ENCODE measurements around the gene FAM193B.

FAM193B gene

DNA sequence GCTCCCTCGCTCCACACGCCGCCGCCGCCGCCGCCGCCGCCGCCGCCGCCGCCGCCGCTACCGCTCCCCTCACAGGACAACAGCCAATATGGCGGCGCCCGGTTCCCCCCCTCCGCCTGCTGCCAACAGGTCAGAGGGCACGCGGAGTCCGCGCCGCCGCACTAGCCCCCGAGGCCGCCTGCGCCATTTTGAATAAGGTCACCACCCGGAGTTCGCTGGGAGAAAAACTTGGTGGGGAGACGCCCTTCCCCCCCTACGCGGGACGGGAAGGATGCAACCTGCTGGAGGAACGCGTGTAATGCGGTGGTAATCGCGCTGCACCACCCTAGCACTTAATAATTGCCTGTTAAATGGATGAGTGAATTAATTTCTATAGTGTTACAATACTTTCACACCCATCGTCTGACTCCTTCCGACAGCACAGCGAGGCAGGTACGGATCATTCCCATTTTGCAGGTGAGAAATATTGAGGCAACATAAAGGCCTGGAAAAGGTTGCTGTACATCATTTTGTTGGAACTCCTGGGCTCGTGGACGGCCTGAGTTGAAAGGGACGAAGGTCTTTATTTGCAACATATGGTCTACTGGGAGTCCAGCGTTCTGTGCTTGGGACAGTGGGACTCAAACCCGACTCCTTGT lies at the start of gene FAM193B:
FAM193B (minus strand) TSS at position 90 of the 638 bp plus-strand sequence. CDS start 105 bp downstream, outside the sequence.
- peak; percentile 95 for DNase-seq

DNA sequence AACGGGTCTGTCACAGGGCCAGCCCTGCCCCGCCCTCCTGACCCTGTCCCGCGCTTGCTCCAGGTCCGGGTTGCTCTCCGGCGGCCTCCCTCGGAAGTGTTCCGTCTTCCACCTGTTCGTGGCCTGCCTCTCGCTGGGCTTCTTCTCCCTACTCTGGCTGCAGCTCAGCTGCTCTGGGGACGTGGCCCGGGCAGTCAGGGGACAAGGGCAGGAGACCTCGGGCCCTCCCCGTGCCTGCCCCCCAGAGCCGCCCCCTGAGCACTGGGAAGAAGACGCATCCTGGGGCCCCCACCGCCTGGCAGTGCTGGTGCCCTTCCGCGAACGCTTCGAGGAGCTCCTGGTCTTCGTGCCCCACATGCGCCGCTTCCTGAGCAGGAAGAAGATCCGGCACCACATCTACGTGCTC lies 49.8 kb upstream of the FAM193B start:
- DNase-seq: no peak

DNA sequence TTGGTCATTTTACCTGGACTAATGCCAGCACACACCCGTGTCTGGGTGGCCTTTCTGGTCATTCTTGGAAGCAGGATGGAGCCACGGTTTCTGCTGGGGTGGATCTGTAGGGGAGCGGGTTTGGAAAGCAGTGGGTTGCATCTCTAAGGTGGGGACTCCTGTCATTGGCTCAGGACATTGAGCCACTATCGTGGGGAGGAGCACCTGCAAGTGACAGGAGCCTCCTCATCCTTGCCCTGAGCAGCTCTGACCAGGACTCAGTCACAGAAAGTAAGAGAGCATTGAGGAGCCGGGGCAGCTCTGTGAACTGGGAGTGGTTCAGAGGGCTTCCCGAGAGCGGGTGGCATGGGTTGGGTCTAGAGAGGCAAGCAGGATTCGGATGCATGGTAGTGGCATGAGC lies 49.3 kb upstream of the FAM193B start:
- DNase-seq: no peak

DNA sequence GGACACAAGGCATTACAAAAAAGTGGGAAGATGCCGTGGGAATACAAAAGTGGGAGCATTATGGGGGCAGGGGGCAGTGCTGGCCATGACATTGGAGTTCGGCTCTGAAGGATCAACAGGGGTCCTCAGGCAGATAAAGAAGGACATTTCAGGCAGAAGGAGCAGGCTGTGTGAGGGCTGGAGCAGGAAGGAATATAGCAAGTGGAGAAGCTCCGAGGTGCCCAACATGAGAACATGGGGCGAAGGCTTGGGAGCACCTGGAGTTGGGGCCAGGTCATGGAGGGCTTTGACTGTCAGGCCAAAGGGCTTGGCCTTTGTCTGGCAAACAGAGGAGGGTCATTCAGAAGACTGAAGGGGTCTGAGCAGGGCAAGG lies 48.1 kb upstream of the FAM193B start:
- no peak for DNase-seq

DNA sequence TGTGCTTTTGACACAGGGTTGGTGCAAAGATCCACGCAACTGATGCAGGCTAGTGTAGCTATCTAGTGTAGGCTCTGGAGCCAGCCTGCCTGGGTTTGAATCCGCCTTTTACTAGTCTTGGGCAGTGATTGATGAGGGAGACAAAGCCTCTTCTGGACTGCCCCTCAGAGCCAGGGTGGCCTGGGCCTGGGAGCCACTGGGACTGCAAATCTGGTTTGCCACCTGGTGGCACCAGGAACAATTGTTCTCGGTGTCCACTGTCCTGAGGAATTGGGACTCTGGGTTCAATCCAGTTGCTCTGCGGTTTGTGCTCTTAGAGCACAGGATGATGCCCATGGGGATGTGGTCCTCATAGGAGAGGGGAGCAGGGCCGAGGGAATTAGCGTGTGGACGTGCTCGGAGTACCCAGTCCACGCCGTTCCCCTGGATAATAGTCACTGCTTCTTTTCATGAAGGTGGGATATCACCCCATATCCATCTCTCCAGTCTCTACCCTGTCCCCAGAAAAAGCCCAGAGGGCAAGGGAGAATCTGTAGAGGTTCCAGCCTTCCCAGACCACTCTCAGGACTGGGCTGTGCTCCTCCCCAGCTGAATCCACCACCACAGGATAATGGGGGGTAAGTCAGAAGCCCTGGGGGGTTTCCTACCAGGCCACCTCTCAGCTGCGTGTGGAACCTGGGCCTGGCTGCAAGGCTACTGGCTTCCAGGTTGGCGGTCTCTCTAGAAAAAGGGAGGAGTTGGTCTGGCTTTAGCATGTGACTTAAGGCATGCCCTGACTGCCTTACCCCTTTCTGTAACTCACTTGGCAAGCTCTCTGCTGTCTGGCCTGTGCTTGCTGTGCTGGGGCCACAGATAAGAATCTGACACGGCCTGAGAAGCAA lies 47.5 kb upstream of the FAM193B start:
- no peak for DNase-seq

DNA sequence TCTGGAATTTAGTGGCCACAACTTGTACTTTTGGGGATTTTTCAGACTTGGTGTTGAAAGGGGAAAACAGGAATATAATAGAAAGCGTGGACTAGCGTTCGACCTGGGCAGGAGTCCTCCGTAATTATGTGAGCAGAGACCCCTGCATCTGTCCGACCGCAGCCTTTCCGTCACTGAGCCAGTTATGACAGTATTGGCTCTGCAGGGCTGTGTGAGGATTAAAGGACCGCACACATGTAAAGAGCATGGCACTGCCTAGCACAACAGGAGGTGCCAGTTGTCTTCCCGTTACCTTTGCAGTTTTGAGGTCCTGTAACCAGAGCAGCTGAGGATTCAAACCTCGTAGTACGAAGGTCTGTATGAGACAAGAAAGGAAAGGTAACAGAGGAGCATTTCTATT lies 46.8 kb upstream of the FAM193B start:
- no peak for DNase-seq

DNA sequence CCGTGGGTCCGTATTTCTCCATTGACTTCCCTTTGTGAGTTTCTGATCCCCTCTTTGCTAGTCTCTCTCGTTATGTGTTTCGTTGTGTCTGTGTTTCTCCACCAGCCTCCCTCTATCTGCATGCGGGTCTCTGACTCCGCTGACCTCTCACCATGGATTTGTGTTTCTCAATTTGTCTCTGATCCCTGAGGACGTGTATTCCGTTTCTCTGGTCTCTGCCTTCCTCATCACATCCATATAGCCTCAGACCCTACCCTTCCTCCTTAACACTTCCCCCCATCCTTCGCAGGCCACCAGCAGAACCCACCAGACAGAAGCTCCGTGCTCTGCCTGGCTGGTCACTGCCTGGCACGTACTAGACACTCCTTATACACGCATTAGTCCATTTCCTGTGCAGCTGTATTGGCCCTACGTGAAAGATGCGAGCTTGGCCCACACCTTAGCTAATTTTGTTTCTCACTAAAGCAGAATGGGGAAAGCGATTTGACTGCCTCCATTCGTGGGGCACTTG lies 46.2 kb upstream of the FAM193B start:
- no peak for DNase-seq

DNA sequence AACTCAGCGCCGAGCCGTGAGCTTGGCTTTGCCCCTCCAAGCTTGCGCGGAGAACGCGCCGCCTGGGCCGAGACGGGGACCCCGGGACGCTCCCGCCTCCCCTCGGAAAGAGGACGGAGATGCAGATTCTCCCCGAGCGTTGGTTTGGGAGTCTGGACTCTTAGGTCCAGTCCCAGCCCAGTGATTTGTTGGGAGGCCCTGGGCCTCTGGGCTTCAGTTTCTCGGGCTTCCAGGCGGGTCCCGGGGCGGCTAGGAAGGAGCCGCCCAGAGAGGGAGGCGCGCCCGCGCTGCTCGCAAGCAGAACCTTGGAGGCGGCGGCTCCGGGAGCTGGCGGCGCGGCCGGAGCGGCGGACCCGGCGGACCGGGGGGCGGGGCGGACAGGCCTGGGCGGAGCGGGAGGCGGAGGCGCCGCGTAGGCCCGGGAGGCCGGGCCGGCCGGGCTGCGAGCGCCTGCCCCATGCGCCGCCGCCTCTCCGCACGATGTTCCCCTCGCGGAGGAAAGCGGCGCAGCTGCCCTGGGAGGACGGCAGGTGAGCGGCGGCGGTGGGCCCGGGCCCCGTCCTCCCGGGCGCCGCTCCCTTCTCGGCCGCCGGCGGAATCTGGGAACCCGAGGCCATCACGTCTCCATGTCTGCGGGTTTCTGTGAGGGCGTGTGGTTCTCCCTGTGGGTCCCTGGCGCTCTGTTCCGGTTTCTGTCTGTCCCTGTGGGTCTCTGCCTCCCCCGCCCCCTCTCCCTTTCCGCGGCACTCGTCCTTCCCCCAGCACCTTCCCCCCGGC lies 45.6 kb upstream of the FAM193B start, which contains the start of gene B4GALT7:
B4GALT7 (plus strand) TSS at position 402 of the 777 bp plus-strand sequence; CDS start at position 481, 79 bp downstream.
- peak; percentile 88 for DNase-seq

DNA sequence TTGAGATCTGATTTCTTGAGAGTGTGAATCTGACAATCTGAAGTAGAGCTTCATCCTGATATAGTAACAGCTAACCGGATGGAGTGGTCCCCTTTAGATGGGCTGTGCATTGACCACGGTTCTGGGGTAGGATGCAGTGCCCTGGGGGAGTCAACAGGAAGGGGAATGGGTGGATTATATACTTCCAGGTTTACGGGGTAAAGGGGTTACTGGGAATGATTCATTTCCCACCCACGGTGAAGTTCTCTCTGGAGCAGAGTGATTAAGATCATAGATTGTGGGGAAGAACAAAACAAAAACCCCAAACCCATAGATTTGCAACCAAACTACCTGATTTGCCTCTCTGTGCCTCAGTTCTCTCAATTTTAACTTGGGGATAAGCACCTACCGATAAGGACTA lies 44.1 kb upstream of the FAM193B start:
- no peak for DNase-seq

DNA sequence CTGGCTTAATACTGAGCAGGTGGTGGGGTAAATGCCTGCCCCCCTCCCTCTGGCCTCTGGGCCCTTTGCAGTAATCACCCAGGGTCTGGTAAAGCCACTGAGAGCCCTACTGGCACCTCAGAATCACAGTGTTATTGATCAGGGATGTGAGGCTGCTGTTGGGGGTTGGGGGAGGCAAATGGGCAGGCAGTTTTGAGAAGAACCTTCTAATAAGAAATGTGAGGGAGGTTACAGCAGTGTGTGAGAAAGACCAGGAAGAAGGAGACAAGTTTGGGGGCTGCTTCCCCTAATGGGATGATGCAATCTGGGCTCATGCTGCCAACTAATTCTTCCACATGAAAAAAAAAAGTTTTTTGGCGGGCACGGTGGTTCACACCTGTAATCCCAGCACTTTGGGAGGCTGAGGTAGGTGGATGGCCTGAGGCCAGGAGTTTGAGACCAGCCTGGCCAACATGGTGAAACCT lies 42.4 kb upstream of the FAM193B start:
- no peak for DNase-seq

DNA sequence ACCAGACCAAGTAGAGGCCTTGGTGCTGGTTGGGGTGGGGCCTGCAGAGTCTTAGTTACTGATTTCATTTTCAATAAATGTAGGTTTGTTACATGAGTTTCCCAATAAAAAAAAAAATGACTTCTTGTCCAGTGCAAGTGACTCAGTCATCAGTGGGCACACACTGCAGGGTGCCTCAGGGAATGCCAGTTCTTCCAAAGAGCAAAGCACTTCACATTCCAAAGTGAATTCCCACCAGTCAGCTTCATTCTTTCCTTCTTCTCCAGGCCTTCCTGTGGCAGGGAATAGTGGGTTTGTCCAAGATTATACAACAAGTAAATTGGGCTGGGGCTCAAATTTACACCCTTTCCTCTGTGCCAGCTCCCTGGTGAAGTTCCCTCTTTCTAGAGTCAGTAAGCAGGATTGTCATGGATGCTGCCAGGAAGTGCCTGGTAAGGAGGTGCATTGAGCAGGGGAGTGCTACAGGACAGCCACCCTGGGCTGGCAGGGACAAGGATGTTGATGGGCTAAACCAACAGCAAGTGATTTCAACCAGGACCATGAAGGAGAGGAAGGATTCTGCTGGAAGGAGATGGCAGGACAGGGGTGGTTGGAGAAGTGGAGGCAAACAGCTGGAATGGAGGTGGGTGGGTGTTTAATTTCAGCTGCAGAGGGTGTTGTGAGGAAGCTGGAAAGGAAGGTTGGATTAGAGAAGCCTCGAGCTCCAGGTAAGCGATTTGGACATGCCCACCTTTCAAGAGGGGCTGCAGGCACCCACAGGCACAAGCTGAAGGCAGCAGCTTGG lies 41.8 kb upstream of the FAM193B start:
- DNase-seq: no peak

DNA sequence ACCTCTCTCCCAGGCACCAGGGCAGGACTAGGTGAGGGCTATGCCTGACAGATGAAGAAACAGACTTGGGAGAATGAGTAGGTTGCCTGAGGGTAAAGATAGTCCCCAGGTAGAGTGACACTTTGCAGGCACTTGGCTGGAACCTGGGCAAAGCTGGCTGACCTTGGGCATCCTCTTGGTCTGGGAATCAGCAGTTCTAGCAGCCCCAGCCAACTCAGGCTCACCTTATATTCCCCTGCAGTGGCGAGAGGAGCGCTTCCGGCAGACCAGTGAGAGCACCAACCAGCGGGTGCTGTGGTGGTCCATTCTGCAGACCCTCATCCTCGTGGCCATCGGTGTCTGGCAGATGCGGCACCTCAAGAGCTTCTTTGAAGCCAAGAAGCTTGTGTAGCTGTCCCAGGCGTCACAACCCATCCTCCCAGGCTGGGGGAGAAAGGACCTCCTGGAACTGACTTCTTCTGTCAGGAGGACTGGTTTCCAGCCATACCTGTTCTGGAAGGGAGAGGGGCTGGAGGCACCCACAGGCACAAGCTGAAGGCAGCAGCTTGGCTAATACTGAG lies 40.7 kb upstream of the FAM193B start:
- DNase-seq: no peak

DNA sequence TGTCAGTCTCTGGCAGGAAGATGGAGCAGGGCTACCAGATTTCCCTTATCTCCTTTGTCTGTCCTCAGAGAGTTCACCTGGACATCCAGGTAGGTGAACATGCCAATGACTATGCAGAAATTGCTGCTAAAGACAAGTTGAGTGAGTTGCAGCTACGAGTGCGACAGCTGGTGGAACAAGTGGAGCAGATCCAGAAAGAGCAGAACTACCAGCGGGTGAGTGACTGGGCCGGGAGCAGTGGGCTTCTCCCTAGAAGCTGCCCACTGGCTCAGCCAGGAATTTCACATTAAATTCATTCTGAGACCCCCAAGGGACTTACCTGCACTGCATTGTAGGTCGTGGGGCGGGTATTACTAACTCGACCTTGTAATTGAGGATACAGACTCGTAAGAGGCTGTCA lies 39.7 kb upstream of the FAM193B start:
- no peak for DNase-seq

DNA sequence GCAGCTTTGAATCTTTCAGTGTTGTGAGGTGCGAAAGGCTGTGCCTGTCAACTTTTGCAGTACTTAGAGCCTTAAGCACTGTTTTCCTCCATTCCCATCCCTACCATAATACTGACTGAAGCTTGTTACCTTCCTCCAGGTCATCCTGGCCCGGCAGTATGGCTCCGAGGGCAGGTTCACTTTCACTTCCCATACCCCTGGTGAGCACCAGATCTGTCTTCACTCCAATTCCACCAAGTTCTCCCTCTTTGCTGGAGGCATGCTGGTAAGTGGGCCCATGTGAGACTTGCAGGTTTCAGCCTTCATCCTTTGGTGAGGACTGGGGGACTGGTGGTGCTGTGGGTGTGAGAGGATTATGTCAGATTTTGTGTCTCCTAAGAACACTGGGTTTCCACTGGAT lies 39.1 kb upstream of the FAM193B start:
- no peak for DNase-seq

DNA sequence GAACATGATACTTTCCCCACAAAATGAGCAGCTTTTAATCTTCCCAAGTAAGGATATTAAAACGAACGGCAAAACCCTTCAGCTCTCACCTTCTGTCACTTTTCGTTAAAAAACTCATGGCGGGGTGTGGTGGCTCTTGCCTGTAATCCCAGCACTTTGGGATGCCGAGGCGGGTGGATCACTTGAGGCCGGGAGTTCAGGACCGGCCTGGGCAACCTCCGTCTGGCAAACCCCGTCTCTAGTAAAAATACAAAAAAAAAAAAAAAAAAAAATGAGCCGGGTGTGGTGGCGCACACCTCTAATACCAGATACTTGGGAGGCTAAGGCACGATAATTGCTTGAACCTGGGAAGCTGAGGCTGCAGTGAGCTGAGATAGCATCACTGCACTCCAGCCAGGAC lies 38.5 kb upstream of the FAM193B start:
- no peak for DNase-seq

DNA sequence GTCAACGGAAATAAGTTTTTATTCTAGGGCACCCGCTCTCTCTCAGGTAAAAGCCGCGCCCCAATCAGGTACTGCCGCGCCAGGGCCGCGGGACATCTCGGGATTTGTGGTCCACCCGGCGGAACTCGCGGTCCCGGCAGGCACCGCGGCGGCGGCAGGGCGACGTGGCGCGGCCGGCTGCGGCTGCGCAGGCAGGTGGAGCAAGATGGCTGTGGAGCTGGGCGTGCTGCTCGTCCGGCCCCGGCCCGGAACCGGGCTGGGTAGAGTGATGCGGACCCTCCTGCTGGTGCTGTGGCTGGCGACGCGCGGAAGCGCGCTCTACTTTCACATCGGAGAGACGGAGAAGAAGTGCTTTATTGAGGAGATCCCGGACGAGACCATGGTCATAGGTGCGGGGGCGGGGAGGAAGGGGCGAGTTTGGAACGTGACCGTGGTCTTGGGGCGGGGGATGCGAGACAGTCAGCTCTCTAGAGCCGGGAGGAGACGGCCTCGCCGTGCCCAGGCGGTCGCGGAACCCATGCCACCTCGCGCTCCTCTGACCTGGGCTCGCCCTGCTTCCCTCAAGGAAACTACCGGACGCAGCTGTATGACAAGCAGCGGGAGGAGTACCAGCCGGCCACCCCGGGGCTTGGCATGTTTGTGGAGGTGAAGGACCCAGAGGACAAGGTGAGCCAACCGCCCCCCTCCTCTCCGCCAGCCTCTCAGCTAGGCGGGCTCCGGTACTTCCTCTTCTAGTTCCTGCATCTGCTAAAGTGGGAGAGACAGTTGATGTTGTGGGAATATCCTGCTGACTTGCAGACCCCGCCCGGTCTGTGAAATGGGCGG lies 37.9 kb upstream of the FAM193B start, which contains the start of gene TMED9:
TMED9 (plus strand) TSS at position 194 of the 825 bp plus-strand sequence; CDS start at position 206, 12 bp downstream.
- DNase-seq: peak; percentile 85

DNA sequence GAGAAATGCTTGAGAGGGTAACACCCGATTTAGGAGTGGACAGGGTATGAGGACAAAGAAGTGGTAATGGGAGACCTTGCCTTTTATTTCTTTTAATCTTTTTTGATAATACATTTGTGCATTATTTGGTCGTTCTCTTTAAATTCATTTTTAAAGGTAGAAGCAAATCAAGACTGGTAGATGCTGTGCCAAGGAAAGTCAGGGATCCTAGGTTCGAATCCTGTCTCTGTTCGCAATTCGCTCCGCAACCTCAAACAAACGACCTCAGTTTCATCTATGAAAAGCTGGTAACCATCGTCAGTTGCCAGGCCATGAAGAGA lies 37.3 kb upstream of the FAM193B start:
- no peak for DNase-seq

DNA sequence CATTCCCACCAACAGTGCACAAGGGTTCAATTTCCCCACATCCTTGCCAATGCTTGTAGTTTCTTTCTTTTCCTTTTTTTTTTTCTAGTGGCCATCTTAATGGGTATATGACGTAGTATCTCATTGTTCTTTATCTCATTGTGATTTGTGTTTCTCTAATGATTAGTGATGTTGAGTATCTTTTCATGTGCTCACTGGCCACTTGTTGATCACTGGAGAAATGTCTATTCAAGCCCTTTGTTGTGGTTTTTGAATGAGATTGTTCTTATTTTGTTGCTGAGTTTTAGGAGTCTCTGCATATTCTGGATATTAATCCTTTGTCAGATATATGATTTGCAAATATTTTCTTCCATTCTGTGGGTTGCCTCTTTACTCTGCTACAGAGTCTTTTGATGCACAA lies 36.0 kb upstream of the FAM193B start:
- DNase-seq: no peak

DNA sequence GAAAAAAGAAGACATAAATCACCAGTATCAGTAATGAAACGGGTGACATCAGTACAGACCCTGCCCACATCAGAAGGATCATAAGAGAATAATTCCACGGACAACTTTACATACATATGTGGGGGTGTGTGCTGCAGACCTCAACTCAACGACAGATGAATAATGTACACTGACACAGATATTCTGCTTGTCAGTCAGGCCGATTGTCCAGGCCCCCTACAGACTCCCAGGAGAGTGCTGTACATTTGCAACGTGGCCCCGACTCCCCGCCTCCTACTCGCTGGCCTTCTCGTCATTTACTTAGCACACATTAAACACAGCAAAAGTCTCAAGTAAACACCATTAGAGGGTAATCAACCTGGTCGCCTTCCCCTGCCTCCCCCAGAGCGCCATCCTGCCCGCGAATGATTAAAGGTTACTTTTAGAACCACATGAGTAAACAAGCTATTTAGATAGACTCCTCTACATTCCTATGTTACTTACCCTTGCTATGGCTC lies 34.1 kb upstream of the FAM193B start:
- DNase-seq: no peak

DNA sequence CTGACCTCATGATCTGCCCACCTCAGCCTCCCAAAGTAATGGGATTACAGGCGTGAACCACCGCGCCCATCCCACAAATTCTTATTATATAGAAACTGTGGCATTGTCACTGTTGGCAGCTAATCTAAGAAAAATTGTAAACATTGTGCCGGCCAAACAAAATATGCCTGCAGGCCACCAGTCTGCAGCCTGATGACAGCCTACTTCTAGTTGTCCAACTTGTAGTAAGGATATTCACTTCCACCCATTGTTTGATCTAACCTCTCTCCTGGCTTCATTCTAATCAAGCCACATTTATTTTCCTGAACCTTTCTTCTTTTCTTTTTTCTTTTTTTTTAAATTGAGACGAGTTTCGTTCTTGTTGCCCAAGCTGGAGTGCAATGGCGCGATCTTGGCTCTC lies 24.0 kb upstream of the FAM193B start:
- DNase-seq: no peak

DNA sequence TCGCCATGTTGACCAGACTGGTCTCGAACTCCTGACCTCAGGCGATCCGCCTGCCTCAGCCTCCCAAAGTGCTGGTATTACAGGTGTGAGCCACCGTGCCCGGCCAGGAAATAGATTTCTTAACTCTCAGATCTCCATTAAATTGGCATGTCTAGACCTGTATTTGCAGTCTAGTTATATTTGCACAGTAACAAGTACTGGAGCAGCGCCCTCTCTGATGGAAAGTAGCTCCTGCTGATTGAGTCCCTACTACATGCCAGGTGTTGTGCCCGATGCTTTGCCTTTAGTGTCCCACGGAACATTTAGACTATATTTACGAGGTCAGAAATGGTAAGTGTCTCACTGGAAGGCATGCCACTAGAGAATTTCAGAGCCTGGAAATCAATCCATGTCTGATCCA lies 21.8 kb upstream of the FAM193B start:
- DNase-seq: no peak
